ENCODE data around the gene TMEM161A.

- TF ChIP-seq REST (IDR thresholded peaks at IDR 0.05; ENCODE audit: borderline replicate concordance) (no peak), EZH2 (IDR thresholded peaks at IDR 0.05; ENCODE audit: borderline replicate concordance, insufficient read depth, low read length, poor library complexity, severe bottlenecking) (no peak)
These were observed 42.6 kb downstream of the TMEM161A start for GRCh38 chr19:19095691-19096090.

Measured in neural cell (in vitro differentiated cells).